Activated CD8-positive, alpha-beta T cell treated with anti-CD3 and anti-CD28 coated beads for 36 hours (primary cell): Measurements from ENCODE around the gene MAP3K9. TPM values are rescaled to one million over a fixed set of nuclear protein-coding genes. Genes with fewer than 3 reads are reported as not detected.

Experiments used
- ATAC-seq: fragments of 200-7000 bp; cut with Tn5 transposase; one replicate; pipeline ENCODE4 v1.10.0; 2021; ENCODE audit warnings: mild to moderate bottlenecking, moderate library complexity
- CTCF ChIA-PET: fragments of 350-600 bp; sonication (Branson Sonifier 250); formaldehyde crosslinking; loops from one replicate; lab custom pipeline; 2021; ENCODE audit warnings: antibody characterized with exemption; lab: Charles Lee
- POLR2A ChIA-PET: fragments of 350-600 bp; sonication (Branson Sonifier 250); formaldehyde crosslinking; loops from one replicate; lab custom pipeline; 2021; ENCODE audit warnings: antibody characterized with exemption; lab: Charles Lee
- DNase-seq: peaks from one replicate; pipeline ENCODE4 v3.0.0-alpha.2; 2020
- H3K27ac Mint-ChIP-seq: one replicate; pipeline ENCODE4 v1.8.0; 2021; ENCODE audit warnings: mild to moderate bottlenecking, mixed read lengths
- H3K27me3 Mint-ChIP-seq: one replicate; pipeline ENCODE4 v1.8.0; 2021; ENCODE audit warnings: mixed read lengths
- H3K36me3 Mint-ChIP-seq: one replicate; pipeline ENCODE4 v1.8.0; 2021; ENCODE audit warnings: low read depth, mixed read lengths
- H3K4me1 Mint-ChIP-seq: one replicate; pipeline ENCODE4 v1.8.0; 2021; ENCODE audit warnings: low read depth, mixed read lengths
- H3K4me3 Mint-ChIP-seq: one replicate; pipeline ENCODE4 v1.8.0; 2021; ENCODE audit warnings: mild to moderate bottlenecking, moderate library complexity, mixed read lengths
- H3K9me3 Mint-ChIP-seq: one replicate; pipeline ENCODE4 v1.8.0; 2021; ENCODE audit warnings: mixed read lengths
- intact Hi-C: fragments of 100-400 bp; cut with micrococcal nuclease; formaldehyde crosslinking; loops from one replicate; pipeline ENCODE4 v1.10.0; 2022
- total RNA-seq, 2 experiments: library from RNA; stranded (reverse); gene quantifications; one replicate each; pipeline ENCODE4 v1.2.3, GENCODE V29; 2021
- TF ChIP-seq, protein P1 (sequence below): fragments of 200-600 bp; IDR thresholded peaks from one replicate; pipeline ENCODE4 v1.8.0; 2022; ENCODE audit warnings: antibody characterized with exemption, mild to moderate bottlenecking

The MAP3K9 gene
- 1 to 10 TPM; 8.0 to 9.6 TPM for total RNA-seq

DNA sequence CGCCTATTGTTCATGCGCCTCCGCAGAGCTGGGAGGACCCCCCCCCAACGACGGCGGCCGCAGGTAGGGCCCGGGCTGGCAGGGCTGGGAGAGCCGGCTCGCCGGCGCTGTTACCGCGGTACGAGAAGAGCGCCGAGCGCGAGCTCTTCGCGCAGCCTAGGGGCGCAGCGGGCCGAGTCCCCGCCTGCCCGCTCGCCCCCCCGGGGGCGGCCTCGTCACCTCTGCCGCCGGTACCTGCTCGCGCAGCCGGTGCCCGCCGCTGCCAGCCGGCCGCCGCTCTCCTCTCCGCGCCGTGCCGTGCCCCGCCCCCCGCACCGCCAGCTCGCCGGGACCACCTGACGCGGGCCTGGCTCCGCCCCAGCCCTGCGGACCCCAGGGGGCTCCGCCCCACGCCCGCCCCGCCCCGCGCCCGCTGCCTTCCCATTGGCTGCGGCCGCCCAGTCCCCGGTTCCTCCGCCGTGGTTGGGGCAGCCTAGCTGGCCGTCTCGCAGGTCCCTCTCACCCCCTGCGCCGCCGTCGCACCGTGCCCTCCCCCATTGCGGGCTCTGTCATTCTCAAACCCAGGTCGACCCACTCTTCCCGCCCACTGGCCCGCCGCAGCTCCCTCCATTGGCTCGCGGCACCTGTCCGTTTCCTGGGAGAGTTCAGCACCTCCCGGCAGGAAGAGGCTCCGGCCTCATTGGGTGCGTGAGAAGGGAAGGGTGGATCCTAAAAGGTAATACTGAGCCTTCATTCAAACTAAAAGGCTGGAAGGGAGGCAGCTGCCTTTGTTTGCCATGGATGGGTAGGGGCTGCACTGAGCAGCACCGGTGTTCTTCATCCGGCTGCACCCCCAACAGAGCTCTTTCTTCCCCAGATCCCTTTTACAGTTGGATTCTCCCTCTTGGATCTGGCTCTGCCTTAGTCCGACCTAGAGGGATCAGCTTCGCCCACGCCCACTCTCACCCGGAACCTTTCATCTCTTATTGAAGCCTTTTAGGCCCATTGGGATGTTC, at the start of gene MAP3K9:
TSS of gene MAP3K9 (minus strand) at position 289 of the 995 bp plus-strand sequence. CDS start 342 bp downstream, outside the sequence.
- Mint-ChIP-seq H3K27ac (peak within 1 kb of the TSS; percentile 89), H3K36me3 (peaks cover 4% of the 10 kb centered on the region), H3K4me1 (peaks cover 14% of the 10 kb centered on the region), H3K9me3 (no peaks in the 10 kb centered on the region), H3K4me3 (no peak within 1 kb of the TSS), H3K27me3 (no peaks in the 10 kb centered on the region)
- intact Hi-C loops = loop anchor here (10.0 kb wide), 3 partner anchors 95 to 195 kb away; partner anchors contain the start of gene TTC9
- ChIA-PET POLR2A (interaction anchor here (0.8 to 3.1 kb wide), 7 partner anchors 8 to 172 kb away, joined by 3 to 14 read pairs (median 4); no protein-coding TSS in a partner anchor), CTCF (interaction anchor here (0.7 to 4.0 kb wide), 9 partner anchors 8 to 450 kb away, joined by 3 to 40 read pairs (median 4); partner anchors contain the start of genes COX16 and PCNX1)
- DNase-seq (peak; percentile 97), ATAC-seq (peak; percentile 88)
- TF ChIP-seq, protein P1, sequence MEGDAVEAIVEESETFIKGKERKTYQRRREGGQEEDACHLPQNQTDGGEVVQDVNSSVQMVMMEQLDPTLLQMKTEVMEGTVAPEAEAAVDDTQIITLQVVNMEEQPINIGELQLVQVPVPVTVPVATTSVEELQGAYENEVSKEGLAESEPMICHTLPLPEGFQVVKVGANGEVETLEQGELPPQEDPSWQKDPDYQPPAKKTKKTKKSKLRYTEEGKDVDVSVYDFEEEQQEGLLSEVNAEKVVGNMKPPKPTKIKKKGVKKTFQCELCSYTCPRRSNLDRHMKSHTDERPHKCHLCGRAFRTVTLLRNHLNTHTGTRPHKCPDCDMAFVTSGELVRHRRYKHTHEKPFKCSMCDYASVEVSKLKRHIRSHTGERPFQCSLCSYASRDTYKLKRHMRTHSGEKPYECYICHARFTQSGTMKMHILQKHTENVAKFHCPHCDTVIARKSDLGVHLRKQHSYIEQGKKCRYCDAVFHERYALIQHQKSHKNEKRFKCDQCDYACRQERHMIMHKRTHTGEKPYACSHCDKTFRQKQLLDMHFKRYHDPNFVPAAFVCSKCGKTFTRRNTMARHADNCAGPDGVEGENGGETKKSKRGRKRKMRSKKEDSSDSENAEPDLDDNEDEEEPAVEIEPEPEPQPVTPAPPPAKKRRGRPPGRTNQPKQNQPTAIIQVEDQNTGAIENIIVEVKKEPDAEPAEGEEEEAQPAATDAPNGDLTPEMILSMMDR = no peak

DNA sequence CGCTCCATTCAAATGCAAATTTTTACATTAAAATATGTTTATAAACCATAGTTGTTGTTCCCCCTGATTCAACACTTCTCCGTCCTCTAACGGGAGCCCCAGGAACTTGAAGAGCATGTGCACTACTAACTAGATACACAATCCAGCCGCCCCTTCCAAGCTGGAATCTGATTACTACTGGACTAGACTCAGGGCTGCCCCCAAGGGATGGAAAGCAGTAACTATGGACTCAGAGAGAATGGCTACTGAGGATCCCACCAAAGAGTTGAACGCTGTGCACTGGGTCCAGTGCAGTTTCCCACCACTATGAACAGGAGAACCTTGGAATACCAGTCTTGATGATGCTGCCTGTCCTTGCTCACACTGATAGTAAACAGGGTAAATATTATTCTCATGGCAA, 49.3 kb upstream of the MAP3K9 start:
- intact Hi-C loops = no loop called here
- Mint-ChIP-seq H3K4me3 (no peak overlapping the region), H3K27ac (no peak overlapping the region), H3K36me3 (no peaks in the 10 kb centered on the region), H3K9me3 (no peaks in the 10 kb centered on the region), H3K27me3 (no peaks in the 10 kb centered on the region), H3K4me1 (peaks cover 5% of the 10 kb centered on the region)
- TF ChIP-seq, protein P1 = no peak
- ATAC-seq (no peak), DNase-seq (no peak)
- CTCF ChIA-PET = no interaction called here
- POLR2A ChIA-PET = no interaction called here

DNA sequence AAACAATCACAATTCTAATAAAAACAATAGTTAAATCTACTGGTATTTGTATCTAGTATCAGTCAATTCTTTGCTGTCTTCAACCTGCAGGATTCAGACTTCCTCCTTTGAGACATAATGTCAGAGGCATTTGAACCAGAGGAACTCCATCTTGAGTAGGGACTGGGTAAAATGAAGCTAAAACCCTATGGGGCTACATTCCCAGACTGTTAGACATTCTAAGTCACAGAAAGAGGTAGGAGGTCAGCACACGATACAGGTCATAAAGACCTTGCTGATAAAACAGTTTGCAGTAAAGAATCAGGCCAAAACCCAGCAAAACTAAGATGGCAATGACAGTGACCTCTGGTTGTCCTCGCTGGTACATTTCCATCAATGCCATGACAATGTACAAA, 48.2 kb upstream of the MAP3K9 start:
- TF ChIP-seq, protein P1 = no peak
- Mint-ChIP-seq H3K27me3 (no peaks in the 10 kb centered on the region), H3K4me3 (no peak overlapping the region), H3K9me3 (no peaks in the 10 kb centered on the region), H3K36me3 (no peaks in the 10 kb centered on the region), H3K4me1 (peaks cover 5% of the 10 kb centered on the region), H3K27ac (no peak overlapping the region)
- DNase-seq (no peak), ATAC-seq (no peak)
- CTCF ChIA-PET = no interaction called here
- intact Hi-C loops = no loop called here
- POLR2A ChIA-PET = no interaction called here

DNA sequence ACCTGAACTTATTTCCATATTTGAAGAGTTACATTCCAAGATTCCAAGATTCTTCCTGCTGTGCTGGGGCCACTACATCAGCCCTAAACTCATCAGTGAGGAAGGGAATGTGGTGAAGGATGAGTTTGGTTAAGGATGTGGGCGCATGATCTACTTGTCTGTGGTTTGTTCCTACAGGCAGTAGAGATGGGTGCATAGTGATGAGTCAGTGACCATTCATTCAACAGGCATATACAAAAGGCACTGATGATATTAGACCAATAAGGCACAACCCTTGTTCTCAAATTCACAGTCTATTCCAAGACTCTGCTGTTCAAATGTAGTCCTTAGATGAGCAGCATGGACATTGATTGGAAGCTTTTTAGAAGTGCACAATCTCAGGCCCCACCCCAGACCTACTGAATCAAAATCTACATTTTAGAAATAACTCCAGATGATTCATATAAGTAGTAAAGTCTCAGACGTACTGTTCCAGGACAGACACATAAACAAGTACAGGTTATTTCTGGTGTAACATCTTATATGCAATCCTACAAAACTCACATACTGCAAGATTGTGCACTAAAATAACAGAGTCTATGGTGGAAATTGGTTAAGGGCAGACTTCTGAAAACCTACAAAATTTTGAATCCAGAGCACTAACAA, 47.7 kb upstream of the MAP3K9 start:
- Mint-ChIP-seq H3K27me3 (no peaks in the 10 kb centered on the region), H3K9me3 (no peaks in the 10 kb centered on the region), H3K4me1 (peaks cover 5% of the 10 kb centered on the region), H3K36me3 (no peaks in the 10 kb centered on the region), H3K27ac (no peak overlapping the region), H3K4me3 (no peak overlapping the region)
- peak; percentile 88 for ATAC-seq
- DNase-seq = peak; percentile 39
- intact Hi-C loops = no loop called here
- ChIA-PET POLR2A (interaction anchor here (0.9 kb wide), 1 partner anchor 85 kb away, joined by 3 read pairs; no protein-coding TSS in a partner anchor), CTCF (interaction anchor here (0.8 to 1.0 kb wide), 2 partner anchors 9 to 39 kb away, joined by 3 read pairs; no protein-coding TSS in a partner anchor)
- TF ChIP-seq, protein P1 = no peak
